Stimulated activated CD8-positive, alpha-beta memory T cell treated with anti-CD3 and anti-CD28 coated beads, Interleukin-15, amount 100 ng/mL, for 1 hour (primary cell): ENCODE measurements around the gene PTPRK.

Experiments used
- DNase-seq: peaks from one replicate; pipeline ENCODE4 v3.0.0-alpha.2; 2020; ENCODE audit warnings: low read depth

The PTPRK gene

DNA sequence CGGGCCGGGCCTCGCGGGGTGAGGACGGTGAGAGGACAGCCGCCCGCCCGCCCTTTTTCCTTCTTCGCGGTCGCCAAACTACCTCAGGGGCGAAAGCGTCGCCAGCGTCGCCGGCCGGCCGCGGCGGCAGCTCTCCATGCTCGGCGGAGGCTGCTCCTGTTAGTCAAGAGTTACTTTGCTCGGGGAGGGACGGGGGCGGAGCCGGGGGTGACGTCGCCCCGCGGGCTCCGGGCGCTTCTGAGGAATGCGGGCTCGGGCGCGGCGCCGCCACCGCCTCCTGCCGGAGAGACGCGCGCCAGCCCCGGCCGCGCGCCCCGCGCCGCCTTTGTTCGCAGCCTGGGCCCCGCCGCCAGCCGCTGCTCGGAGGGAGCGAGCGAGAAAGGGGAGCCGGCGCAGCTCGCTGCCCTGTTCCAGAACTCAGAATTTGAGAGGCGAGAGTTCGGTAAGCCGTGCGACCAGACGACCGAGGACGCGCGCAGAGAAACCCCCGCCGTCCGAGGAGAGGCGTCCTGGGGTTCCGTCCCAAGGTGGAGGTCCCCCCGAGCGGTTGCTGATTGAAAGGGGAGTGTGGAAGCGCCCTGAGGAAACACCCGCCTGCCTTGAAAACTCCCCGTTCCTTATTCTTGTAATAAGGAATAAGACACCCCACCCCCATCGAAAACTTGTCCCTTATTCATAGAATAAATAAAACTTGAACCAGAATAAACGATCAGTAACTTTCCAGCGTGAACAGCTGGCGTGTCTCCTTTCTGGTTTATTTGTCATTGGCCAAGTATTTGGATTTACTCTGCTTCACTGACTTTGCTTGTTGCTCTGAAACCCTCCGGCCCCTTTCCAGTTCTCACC, at the start of gene PTPRK:
TSS of gene PTPRK (minus strand) at position 164 of the 846 bp plus-strand sequence. CDS start 241 bp downstream, outside the sequence.
- peak; percentile 66 for DNase-seq

- no peak for DNase-seq
These were observed 46.6 kb upstream of the PTPRK start for GRCh38 chr6:128567029-128567428.

GRCh38 chr6:128560966-128561365, 40.6 kb upstream of the PTPRK start:
- no peak for DNase-seq

- no peak for DNase-seq
These were observed 38.5 kb upstream of the PTPRK start for GRCh38 chr6:128558924-128559323.

DNA sequence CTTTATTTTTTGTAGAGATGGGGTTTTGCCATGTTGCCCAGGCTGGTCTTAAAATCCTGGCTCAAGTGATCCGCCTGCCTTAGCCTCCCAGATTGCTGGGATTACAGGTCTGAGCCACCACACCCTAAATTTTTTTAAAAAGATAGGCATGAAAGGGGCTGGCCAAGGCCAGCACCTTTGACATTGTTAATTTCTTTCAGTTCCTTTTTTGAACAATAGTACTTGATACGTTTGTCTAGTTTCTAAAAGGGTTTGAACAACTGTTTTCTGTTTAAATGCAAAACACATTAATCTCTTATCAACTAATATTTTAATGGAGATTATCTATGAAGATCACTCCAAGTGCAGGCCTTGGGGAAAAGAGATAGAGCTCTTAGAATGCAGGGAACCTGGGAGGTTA, 37.6 kb upstream of the PTPRK start:
- DNase-seq, result no peak

GRCh38 chr6:128557081-128557480, 36.7 kb upstream of the PTPRK start:
- no peak for DNase-seq

DNA sequence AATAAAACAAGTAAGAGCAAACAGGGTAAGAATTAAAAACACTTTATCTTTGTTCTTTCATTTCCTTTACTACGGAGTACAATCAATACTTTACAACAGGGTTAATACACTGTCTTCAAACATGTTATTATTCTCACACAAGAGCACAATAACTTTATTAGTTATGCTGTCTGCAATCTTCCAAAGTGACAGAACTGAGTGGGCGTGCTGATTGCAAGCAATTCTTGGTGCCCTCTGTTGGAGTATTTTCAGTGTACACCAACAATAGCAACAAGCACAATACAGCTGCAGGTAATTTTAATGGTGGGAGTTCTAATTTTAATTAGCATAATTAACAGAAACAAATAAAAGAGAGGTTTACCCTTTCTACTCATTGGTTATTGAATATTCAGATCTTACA, 33.9 kb upstream of the PTPRK start:
- DNase-seq, result no peak

GRCh38 chr6:128541261-128541660, 20.9 kb upstream of the PTPRK start:
- no peak for DNase-seq

DNA sequence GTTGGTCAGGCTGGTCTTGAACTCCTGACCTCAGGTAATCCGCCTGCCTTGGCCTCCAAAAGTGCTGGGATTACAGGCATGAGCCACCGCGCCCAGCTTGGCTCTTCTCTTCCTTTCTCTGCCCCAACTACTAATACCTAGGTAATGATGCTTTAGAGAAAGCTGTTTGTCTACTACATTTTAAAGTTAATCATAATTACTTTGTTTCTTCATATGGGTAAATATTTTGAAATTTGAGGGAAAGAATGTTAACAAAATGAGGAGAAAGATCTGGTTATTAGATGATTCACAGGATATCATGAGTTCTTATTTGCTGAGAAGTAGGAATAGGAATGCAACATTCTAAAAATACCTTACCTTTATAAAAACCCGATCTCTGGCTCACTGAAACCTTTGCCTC, 18.4 kb upstream of the PTPRK start:
- DNase-seq, result no peak

- no peak for DNase-seq
These were observed 12.4 kb upstream of the PTPRK start for GRCh38 chr6:128532827-128533226.

DNA sequence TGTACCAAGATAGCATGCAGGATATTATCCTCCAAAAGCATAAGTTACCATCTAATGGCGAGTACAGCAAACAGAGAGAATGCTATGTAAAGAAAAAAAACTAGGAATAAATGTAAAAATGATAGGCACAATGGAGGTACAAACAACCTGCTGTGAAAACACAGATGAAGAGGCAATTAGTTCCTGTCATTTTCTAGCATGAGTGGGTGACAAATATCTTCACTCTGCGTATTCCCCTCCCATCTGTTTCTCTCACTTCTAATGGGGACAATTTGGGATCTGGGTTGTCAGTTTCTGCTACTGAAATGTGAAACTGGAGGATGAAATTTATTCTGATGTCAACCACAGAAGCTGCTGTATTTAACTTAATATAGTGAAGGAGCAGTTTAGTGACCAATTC, 11.7 kb upstream of the PTPRK start:
- no peak for DNase-seq

DNA sequence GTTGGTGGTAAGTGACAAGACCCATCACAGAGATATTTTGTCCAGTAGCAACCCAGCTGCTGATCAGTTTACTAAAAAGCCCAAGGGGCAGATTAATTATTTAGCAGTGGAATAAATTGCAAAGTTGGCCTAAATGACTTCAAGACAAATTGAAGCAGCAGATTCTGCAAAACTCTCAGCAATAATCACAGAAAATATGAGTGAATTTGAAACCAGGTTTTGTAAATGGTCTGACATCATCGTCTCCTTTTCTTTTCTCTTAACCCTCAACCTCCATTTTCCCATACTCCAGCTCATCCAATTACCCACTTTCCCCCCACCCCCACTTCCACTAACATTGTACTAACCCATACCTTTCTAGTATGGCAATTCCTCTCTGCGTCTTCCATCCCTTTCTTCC, 11.3 kb upstream of the PTPRK start:
- DNase-seq, result no peak

GRCh38 chr6:128528241-128528640, 7.8 kb upstream of the PTPRK start:
- DNase-seq, result no peak

DNA sequence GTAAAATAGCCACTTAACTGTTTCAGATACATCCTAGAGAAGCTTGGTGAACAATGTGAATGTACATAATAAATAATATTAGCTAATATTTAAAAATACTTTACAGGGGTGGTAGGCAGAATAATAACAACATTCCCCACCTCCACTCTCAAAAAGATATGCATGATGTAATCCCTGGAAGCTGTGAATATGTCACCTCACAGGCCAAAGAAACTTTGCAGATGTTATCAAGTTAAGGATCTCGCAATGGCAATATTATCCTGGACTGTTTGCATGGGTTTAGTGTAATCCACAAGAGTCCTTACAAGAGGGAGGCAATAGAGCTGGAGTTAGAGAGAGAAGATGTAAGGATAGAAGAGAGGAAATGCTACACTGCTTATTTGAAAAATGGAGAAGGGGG, 7.0 kb upstream of the PTPRK start:
- DNase-seq, result no peak

DNA sequence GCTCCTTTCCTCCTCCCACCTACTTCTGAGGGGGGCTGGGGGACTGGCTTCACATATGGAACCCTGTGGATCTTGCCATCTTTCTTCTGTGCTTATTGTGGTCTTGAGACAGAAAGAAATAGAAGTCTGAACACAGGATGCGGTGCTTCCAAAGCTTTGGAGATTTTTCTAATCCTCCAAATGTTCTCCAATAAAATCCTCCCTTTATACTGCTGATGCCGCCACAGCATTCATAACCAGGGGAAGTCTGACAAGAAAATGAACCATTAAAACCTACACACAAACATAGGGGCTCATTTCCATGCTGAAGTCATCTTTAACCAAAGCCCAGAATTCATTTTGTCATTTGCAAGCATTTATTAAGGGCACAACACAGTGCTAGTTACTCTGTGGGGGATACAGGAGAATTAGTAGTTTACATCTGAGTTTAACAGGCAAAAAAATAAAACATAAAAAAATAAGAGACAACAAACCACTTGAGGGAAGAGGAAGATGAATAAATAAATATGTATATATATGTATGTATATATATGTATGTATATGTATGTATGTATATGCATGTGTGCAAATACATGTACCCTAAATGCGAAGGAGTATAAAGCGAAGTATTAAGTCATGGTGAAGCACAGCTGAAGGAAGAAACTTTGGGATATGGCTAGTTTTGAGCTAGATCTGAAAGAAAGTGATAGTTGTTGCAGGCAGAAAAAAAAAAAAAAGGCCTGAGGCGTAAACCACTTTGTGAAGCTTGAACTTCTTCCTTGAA, 5.9 kb upstream of the PTPRK start:
- no peak for DNase-seq

- no peak for DNase-seq
These were observed 5.0 kb upstream of the PTPRK start for GRCh38 chr6:128525406-128525805.

DNA sequence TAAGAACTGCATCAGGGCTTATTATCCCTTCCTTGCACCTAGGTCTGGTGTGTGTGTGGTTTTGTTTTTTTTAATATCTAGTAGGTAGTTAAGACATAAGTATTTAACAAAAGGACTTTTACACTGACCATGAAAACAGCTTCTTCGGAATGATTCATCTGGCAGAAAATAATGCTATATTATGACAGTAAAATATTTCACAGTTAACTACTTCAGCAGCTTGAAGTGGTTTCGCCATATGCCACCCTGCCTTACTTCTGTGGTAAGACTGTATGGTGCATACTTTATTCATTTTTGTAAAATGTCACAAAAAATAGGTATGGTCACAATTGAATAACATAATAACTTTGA, 858 bp upstream of the PTPRK start:
- DNase-seq, result no peak

- DNase-seq, result peak; percentile 9
These were observed 416 bp downstream of the PTPRK start for GRCh38 chr6:128519931-128520435.

GRCh38 chr6:128519132-128519930, 1.1 kb downstream of the PTPRK start:
- DNase-seq, result peak; percentile 1

DNA sequence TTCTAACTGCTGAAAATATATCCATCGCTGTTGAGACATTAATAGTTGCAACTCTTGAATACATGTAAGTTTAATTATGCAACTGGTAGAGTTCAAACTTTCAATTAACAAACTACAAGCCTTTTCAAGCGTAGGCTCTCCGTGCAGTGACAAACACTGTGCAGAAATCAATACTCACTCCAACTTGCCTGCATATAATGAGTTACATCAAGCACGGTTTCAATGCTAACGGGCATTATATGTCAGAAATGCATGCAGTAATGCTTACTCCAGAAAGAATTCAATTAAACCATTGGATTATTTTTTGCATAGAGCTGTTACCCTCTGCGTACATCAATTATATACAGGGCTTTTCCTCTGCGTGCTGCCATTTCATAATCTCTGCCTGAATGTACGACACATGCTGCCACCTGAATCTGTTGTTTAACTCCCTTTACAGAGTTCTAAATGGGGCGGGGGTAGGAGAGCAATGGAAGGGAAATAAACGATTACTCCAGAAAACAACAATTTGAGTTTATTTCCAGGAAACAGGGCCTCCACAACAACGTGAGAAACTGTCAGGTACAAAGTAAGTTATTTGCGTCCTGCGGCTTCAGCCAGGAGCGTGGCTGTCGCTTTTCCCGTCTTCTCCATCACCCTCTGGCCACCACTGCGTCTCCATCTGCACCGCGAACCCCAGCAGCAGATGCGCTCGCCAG, 1.8 kb downstream of the PTPRK start:
- no peak for DNase-seq

- no peak for DNase-seq
These were observed 3.3 kb downstream of the PTPRK start for GRCh38 chr6:128517124-128517523.

DNA sequence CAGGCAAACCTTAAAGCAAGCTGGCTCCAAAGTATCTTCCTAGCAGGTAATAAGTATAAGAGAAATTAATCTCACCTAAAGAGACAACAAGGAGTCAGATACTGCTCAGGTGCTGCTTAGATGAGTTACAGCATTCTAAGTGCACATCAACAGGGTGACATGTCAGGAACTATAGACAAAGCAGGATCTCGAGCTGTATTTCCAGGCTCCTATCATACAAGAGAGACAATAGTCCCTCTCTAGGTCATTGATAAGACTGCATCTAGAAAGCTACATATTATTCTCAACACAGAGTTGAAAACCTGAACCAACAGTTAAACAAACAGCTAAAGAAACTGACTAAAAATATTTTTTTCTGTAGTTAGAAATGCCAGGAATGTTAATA, 3.9 kb downstream of the PTPRK start:
- no peak for DNase-seq
